K562 (cell line): ENCODE measurements around the gene BUB3. TPM values are rescaled to one million over a fixed set of nuclear protein-coding genes. Genes with fewer than 3 reads are reported as not detected.

ENCODE experiments used
- BRCA1 ChIP-seq, 2 experiments: fragments of 450-650 bp in 1 of 2; sonication (generic) in 1 of 2; formaldehyde crosslinking in 1 of 2; IDR thresholded peaks; 2 replicates each; pipeline versions ENCODE4 v1.5.0 to v1.6.1; 2017 to 2020; ENCODE audit warnings: mild to moderate bottlenecking in 1 of 2, missing genetic modification reagents in 1 of 2
- CBX5 ChIP-seq: IDR thresholded peaks from 2 replicates; pipeline ENCODE4 v1.6.1; 2014; ENCODE audit warnings: low read depth, borderline replicate concordance
- CREBBP ChIP-seq: IDR thresholded peaks from one replicate; pipeline ENCODE4 v1.6.1; 2012; ENCODE audit warnings: low read depth, mild to moderate bottlenecking, control low read depth, inconsistent platforms, low read length
- KHSRP ChIP-seq: fragments of 450-650 bp; IDR thresholded peaks from 2 replicates; pipeline ENCODE4 v1.6.1; 2017
- KLF10 ChIP-seq: fragments of 250-450 bp; sonication (Bioruptor Pico); IDR thresholded peaks from 2 replicates; pipeline ENCODE4 v1.6.1; 2021; ENCODE audit warnings: matching md5 sums
- MTA2 ChIP-seq: fragments of 450-650 bp; IDR thresholded peaks from 2 replicates; pipeline ENCODE4 v1.6.1; 2016; ENCODE audit warnings: low read depth
- POU5F1 ChIP-seq: fragments of 150-350 bp; IDR thresholded peaks from 2 replicates; pipeline ENCODE4 v1.6.1; 2014; ENCODE audit warnings: borderline replicate concordance, low read length, low read depth, mild to moderate bottlenecking; ENCODE audit not compliant: partially characterized antibody
- PTTG1 ChIP-seq: fragments of 450-650 bp; IDR thresholded peaks from 2 replicates; pipeline ENCODE4 v1.6.1; 2016; ENCODE audit warnings: low read depth, mild to moderate bottlenecking, missing genetic modification characterization, missing compliant biosample characterization
- SMC3 ChIP-seq: conservative IDR thresholded peaks from 2 replicates; pipeline ENCODE4 v1.6.1; 2011; ENCODE audit warnings: low read depth, low read length, improper control_type of control experiment; ENCODE audit not compliant: insufficient read depth
- THRAP3 ChIP-seq: fragments of 450-650 bp; IDR thresholded peaks from 2 replicates; pipeline ENCODE4 v1.6.1; 2016; ENCODE audit warnings: mild to moderate bottlenecking, inconsistent platforms, borderline replicate concordance
- ZNF133 ChIP-seq: fragments of 250-450 bp; sonication (Bioruptor Pico); IDR thresholded peaks from 2 replicates; pipeline ENCODE4 v1.4.0; 2020; ENCODE audit warnings: mild to moderate bottlenecking
- ZNF197 ChIP-seq: fragments of 200-800 bp; sonication (Bioruptor generic); IDR thresholded peaks from 2 replicates; pipeline ENCODE4 v1.6.1; 2016; ENCODE audit warnings: low read depth, missing genetic modification characterization, missing compliant biosample characterization
- ZNF699 ChIP-seq: fragments of 250-450 bp; sonication (Bioruptor Pico); IDR thresholded peaks from 2 replicates; pipeline ENCODE4 v1.8.0; 2021; ENCODE audit warnings: mild to moderate bottlenecking, moderate library complexity; ENCODE audit not compliant: insufficient replicate concordance
- polyA plus RNA-seq, 8 experiments: library from polyadenylated mRNA; depleted of rRNA in 4 of 8; stranded (reverse) in 5 of 8; unstranded in 3 of 8; fragments of >200 nt; fragmentation: Nextera tagmentation in 2 of 8; fragmentation: Illumina TruSeq in 1 of 8; extraction: Ambion mirVana in 2 of 8; extraction: Trizol in 1 of 8; gene quantifications; 2 replicates each; pipeline versions ENCODE4 v1.2.1 to v1.2.3, GENCODE V29; 2011 to 2014; ENCODE audit warnings: inconsistent platforms in 1 of 8, missing spikeins in 1 of 8
- total RNA-seq, 7 experiments: library from RNA; depleted of rRNA in 6 of 7; stranded (reverse); fragments of >200 nt in 6 of 7; fragmentation: Illumina TruSeq in 2 of 7; extraction: Trizol in 2 of 7; gene quantifications; 2 replicates each; pipeline versions ENCODE4 v1.2.1 to v1.2.3, GENCODE V29; 2011 to 2021; ENCODE audit warnings: low replicate concordance in 1 of 7
- TF ChIP-seq, protein P1 (sequence below): fragments of 150-350 bp; IDR thresholded peaks from 2 replicates; pipeline ENCODE4 v1.6.1; 2014; ENCODE audit warnings: low read depth, mild to moderate bottlenecking, low read length, borderline replicate concordance
- TF ChIP-seq, protein P2 (sequence below): fragments of 250-450 bp; sonication (Bioruptor Pico); IDR thresholded peaks from 2 replicates; pipeline ENCODE4 v1.4.0; 2020; ENCODE audit warnings: mild to moderate bottlenecking
- TF ChIP-seq, protein P3 (sequence below): sonication (generic); formaldehyde crosslinking; IDR thresholded peaks from 2 replicates; pipeline ENCODE4 v1.8.0; 2022; ENCODE audit warnings: mild to moderate bottlenecking, missing genetic modification reagents
- TF ChIP-seq, protein P4 (sequence below): sonication (generic); formaldehyde crosslinking; IDR thresholded peaks from 2 replicates; pipeline ENCODE4 v1.8.0; 2022; ENCODE audit warnings: mild to moderate bottlenecking, low read depth, missing genetic modification reagents

The BUB3 gene
- total and polyA plus RNA-seq, 9 of the 15 experiments (the other 6 are each of a cell fraction or from before 2014, with no cell fraction given) = 167 to 761 (median 225) TPM

DNA sequence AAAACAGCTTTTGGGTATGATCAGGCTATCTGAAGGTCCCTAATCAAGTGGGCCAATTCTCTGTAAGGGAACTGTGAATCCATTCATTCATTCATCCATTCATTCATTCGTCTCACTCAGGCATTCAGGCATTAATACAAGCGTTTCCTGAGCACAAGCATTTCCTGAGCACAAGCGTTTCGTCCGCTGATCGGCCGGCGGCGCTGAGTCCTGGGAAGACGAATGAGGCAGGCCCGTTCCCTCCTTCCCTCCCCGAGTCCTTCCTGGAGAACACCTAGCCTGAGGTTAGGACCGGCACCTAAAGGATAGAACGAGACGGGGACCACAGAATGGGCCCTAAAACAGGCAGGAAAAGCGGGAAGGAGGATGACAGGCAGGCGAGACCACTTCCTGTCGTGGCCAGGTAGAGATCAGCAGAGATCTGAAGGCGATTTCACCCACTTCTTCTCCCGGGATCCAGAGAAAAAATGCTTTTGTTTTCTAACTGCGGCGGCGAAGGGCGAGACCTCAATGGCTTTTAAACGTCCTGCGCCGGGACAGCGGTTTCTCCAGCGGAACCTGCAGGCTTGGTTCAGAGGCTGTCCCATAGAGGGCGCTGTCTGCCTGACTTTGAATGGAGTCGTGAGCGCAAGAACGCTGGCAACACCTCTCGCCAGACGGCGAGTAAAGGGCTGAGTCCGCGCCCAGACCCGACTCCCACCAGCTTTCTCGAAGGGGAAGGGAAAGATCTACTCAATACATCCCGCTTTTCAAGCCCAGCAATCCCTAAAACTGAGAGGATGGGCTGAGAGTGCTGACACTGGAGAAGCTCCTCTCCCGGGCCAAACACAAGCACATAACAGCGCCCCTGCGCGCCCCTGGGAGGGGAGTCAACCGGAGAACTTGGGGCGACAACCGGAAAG, 21.4 kb upstream of the BUB3 start (continued):
- TF ChIP-seq, protein P1, sequence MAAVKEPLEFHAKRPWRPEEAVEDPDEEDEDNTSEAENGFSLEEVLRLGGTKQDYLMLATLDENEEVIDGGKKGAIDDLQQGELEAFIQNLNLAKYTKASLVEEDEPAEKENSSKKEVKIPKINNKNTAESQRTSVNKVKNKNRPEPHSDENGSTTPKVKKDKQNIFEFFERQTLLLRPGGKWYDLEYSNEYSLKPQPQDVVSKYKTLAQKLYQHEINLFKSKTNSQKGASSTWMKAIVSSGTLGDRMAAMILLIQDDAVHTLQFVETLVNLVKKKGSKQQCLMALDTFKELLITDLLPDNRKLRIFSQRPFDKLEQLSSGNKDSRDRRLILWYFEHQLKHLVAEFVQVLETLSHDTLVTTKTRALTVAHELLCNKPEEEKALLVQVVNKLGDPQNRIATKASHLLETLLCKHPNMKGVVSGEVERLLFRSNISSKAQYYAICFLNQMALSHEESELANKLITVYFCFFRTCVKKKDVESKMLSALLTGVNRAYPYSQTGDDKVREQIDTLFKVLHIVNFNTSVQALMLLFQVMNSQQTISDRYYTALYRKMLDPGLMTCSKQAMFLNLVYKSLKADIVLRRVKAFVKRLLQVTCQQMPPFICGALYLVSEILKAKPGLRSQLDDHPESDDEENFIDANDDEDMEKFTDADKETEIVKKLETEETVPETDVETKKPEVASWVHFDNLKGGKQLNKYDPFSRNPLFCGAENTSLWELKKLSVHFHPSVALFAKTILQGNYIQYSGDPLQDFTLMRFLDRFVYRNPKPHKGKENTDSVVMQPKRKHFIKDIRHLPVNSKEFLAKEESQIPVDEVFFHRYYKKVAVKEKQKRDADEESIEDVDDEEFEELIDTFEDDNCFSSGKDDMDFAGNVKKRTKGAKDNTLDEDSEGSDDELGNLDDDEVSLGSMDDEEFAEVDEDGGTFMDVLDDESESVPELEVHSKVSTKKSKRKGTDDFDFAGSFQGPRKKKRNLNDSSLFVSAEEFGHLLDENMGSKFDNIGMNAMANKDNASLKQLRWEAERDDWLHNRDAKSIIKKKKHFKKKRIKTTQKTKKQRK = no peak
- TF ChIP-seq, protein P2, sequence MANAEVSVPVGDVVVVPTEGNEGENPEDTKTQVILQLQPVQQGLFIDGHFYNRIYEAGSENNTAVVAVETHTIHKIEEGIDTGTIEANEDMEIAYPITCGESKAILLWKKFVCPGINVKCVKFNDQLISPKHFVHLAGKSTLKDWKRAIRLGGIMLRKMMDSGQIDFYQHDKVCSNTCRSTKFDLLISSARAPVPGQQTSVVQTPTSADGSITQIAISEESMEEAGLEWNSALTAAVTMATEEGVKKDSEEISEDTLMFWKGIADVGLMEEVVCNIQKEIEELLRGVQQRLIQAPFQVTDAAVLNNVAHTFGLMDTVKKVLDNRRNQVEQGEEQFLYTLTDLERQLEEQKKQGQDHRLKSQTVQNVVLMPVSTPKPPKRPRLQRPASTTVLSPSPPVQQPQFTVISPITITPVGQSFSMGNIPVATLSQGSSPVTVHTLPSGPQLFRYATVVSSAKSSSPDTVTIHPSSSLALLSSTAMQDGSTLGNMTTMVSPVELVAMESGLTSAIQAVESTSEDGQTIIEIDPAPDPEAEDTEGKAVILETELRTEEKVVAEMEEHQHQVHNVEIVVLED = no peak
- no peak for TF ChIP-seq ZNF699 (CRISPR knock-in tag)
- no peak for TF ChIP-seq THRAP3
- no peak for TF ChIP-seq POU5F1
- TF ChIP-seq CREBBP = no peak
- no peak for TF ChIP-seq CBX5
- TF ChIP-seq BRCA1 (IDR thresholded peaks at IDR 0.05) = no peak
- no peak for TF ChIP-seq BRCA1 (CRISPR knock-in tag; IDR thresholded peaks at IDR 0.05)
- peak; percentile 73 for TF ChIP-seq SMC3
- TF ChIP-seq KHSRP = no peak
- no peak for TF ChIP-seq ZNF133
- TF ChIP-seq, protein P3, sequence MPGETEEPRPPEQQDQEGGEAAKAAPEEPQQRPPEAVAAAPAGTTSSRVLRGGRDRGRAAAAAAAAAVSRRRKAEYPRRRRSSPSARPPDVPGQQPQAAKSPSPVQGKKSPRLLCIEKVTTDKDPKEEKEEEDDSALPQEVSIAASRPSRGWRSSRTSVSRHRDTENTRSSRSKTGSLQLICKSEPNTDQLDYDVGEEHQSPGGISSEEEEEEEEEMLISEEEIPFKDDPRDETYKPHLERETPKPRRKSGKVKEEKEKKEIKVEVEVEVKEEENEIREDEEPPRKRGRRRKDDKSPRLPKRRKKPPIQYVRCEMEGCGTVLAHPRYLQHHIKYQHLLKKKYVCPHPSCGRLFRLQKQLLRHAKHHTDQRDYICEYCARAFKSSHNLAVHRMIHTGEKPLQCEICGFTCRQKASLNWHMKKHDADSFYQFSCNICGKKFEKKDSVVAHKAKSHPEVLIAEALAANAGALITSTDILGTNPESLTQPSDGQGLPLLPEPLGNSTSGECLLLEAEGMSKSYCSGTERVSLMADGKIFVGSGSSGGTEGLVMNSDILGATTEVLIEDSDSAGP = no peak
- no peak for TF ChIP-seq ZNF197 (CRISPR knock-in tag)
- TF ChIP-seq MTA2 = no peak
- TF ChIP-seq, protein P4, sequence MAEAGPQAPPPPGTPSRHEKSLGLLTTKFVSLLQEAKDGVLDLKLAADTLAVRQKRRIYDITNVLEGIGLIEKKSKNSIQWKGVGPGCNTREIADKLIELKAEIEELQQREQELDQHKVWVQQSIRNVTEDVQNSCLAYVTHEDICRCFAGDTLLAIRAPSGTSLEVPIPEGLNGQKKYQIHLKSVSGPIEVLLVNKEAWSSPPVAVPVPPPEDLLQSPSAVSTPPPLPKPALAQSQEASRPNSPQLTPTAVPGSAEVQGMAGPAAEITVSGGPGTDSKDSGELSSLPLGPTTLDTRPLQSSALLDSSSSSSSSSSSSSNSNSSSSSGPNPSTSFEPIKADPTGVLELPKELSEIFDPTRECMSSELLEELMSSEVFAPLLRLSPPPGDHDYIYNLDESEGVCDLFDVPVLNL (CRISPR knock-in tag) = no peak
- TF ChIP-seq PTTG1 (tag) = no peak
- TF ChIP-seq KLF10 (CRISPR knock-in tag) = no peak
